AG04450 (cell line): ENCODE measurements around the gene CXXC5. TPM values are rescaled to one million over a fixed set of nuclear protein-coding genes. Genes with fewer than 3 reads are reported as not detected.
A peak's percentile ranks its signal among the peaks of the same experiment; 100 is the strongest.

ENCODE experiments used
- CTCF ChIA-PET: fragments of 300-600, 350-600 bp; formaldehyde crosslinking; extraction: SDS; loops from one replicate; lab custom pipeline; 2022; ENCODE audit warnings: antibody characterized with exemption, inconsistent platforms; lab: Charles Lee
- POLR2A ChIA-PET: fragments of 350-600 bp; formaldehyde crosslinking; extraction: SDS; loops from one replicate; lab custom pipeline; 2021; ENCODE audit warnings: antibody characterized with exemption, inconsistent platforms; lab: Yijun Ruan, JAX
- DNase-seq: peaks from one replicate; pipeline ENCODE4 v3.0.0-alpha.2; 2011; ENCODE audit warnings: low read depth, low spot score
- H3K27ac ChIP-seq: one replicate; pipeline ENCODE4 v1.5.1; 2012; ENCODE audit warnings: low read depth, low read length, control low read depth
- H3K27me3 ChIP-seq: one replicate; pipeline ENCODE4 v1.6.0; 2012; ENCODE audit warnings: low read length; ENCODE audit not compliant: control insufficient read depth, insufficient read depth
- H3K4me3 ChIP-seq: 2 replicates; pipeline ENCODE4 v1.5.1; 2011; ENCODE audit warnings: mild to moderate bottlenecking, low read depth, low read length, control low read depth
- H3K9me3 ChIP-seq: 2 replicates; pipeline ENCODE4 v1.5.1; 2012; ENCODE audit warnings: low read length; ENCODE audit not compliant: control insufficient read depth, insufficient read depth
- polyA plus RNA-seq: library from polyadenylated mRNA; depleted of rRNA; stranded (reverse); fragments of >200 nt; gene quantifications from 2 replicates; pipeline ENCODE4 v1.2.3, GENCODE V29; 2011
- TF ChIP-seq, protein P1 (sequence below): IDR thresholded peaks from 2 replicates; pipeline ENCODE4 v1.5.1; 2011; ENCODE audit warnings: low read depth, low read length, control low read depth, inconsistent platforms

CXXC5 gene
- polyA plus RNA-seq, 1 experiment, result 21.5 TPM

DNA sequence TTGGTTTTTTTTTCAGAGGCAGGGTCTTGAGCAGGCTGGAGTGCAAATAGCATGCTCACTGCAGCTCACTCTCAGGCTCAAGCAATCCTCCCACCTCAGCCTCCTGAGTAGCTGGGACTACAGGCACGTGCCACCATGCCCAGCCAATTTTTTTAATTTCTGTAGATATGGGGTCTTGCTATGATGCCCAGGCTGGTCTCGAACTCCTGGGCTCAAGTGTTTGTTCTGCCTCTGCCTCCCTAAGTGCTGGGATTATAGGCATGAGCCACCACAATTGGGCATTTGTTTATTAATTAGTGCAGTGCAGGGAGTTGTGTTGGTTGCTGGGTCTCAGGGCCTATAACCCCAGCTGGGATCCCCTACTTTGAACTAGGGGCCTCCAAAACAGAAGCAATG, 47.0 kb downstream of the CXXC5 start:
- H3K27ac ChIP-seq, result no peak overlapping the region
- no peaks in the 10 kb centered on the region for H3K27me3 ChIP-seq
- no peak overlapping the region for H3K4me3 ChIP-seq
- H3K9me3 ChIP-seq, result no peaks in the 10 kb centered on the region
- ChIA-PET CTCF (interaction anchor here (1.0 kb wide), 1 partner anchor 61 kb away, joined by 3 read pairs; no protein-coding TSS in a partner anchor), POLR2A (interaction anchor here (0.6 to 0.7 kb wide), 2 partner anchors 12 to 44 kb away, joined by 3 to 6 read pairs; no protein-coding TSS in a partner anchor)
- DNase-seq, result no peak
- TF ChIP-seq, protein P1, sequence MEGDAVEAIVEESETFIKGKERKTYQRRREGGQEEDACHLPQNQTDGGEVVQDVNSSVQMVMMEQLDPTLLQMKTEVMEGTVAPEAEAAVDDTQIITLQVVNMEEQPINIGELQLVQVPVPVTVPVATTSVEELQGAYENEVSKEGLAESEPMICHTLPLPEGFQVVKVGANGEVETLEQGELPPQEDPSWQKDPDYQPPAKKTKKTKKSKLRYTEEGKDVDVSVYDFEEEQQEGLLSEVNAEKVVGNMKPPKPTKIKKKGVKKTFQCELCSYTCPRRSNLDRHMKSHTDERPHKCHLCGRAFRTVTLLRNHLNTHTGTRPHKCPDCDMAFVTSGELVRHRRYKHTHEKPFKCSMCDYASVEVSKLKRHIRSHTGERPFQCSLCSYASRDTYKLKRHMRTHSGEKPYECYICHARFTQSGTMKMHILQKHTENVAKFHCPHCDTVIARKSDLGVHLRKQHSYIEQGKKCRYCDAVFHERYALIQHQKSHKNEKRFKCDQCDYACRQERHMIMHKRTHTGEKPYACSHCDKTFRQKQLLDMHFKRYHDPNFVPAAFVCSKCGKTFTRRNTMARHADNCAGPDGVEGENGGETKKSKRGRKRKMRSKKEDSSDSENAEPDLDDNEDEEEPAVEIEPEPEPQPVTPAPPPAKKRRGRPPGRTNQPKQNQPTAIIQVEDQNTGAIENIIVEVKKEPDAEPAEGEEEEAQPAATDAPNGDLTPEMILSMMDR, result no peak

DNA sequence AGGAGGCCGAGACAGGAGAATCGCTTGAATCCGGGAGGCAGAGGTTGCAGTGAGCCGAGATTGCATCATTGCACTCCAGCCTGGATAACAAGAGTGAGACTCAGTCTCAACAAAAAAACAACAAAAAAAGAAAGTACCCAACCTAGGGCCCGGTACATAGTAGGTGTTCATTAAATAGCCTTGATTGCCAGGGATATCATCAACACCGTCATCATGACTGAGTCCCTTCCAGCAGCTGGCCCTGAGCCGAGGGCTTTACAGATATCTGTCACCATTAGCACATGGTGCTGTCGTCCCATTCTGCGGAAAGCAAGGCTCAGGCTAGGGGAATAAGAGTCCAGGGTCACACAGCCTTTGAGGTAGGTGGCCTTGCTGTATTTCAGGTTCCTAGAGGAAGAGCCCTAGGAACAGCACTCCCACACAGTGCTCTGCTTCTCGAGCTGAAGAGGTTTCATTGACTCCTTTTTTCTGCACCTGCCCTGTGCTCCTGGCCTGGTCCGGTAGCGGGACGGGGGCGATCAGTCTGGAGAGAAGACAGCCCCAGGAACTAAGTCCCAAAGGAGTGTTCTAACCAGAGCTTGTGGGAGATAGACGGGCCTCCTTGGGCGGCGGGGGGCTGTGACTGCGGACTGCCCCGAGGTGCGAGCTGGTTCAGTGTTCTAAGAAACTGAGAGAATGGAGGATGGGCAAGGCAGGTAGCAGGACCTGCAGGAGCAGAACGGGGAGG, 48.2 kb downstream of the CXXC5 start:
- ChIA-PET POLR2A (interaction anchor here (0.5 to 1.7 kb wide), 6 partner anchors 15 to 60 kb away, joined by 3 to 7 read pairs (median 4); no protein-coding TSS in a partner anchor), CTCF (no interaction called here)
- DNase-seq, result no peak
- no peaks in the 10 kb centered on the region for H3K27me3 ChIP-seq
- no peaks in the 10 kb centered on the region for H3K9me3 ChIP-seq
- H3K4me3 ChIP-seq, result peak overlapping the region; percentile 53; the same call in 1 of the 2 replicates
- TF ChIP-seq, protein P1, result no peak
- H3K27ac ChIP-seq, result peak overlapping the region; percentile 96

DNA sequence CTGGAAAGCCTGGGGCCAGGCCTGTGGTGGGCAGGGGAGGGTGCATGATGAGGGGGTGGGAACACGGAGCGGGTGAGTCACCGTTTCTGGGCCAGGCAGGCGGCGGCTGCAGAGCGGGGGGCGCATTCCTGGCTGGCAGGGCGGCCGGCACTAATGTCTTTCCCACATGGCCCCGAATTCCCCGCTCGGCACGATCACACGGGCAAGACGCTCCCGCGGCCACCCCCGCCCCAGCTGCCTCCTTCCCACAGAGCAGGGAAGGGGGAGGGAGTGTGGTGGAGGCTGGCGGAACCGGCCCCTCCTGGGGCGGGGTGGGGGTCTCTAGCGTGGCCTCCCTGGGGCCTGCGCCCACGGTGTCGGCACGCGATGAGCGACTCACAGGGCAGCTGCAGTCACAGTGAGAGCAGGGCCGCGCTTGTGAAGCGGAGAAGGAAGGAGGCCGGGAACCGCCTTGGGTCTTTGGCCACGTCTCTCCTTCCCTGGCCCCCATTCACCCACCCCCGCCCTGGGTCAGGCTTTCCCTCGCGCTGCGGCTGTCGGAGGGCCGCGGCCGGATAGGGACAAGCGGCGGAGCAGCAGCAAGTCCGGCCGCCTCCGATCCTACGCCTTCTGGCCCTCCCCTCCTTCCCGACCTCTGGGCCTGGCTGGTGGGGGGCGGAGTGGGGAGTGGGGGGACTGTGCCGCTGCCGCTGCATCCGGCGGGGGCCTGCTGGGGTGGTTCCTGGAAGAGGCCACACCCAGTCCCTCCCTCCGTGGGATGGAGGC, 48.9 kb downstream of the CXXC5 start:
- TF ChIP-seq, protein P1, result no peak
- H3K9me3 ChIP-seq, result no peaks in the 10 kb centered on the region
- H3K4me3 ChIP-seq, result peak overlapping the region; percentile 53
- CTCF ChIA-PET, result no interaction called here
- H3K27ac ChIP-seq, result peak overlapping the region; percentile 96
- peak; percentile 68 for DNase-seq
- POLR2A ChIA-PET, result interaction anchor here (0.5 to 1.7 kb wide), 7 partner anchors 14 to 61 kb away, joined by 3 to 7 read pairs (median 4); no protein-coding TSS in a partner anchor
- no peaks in the 10 kb centered on the region for H3K27me3 ChIP-seq

DNA sequence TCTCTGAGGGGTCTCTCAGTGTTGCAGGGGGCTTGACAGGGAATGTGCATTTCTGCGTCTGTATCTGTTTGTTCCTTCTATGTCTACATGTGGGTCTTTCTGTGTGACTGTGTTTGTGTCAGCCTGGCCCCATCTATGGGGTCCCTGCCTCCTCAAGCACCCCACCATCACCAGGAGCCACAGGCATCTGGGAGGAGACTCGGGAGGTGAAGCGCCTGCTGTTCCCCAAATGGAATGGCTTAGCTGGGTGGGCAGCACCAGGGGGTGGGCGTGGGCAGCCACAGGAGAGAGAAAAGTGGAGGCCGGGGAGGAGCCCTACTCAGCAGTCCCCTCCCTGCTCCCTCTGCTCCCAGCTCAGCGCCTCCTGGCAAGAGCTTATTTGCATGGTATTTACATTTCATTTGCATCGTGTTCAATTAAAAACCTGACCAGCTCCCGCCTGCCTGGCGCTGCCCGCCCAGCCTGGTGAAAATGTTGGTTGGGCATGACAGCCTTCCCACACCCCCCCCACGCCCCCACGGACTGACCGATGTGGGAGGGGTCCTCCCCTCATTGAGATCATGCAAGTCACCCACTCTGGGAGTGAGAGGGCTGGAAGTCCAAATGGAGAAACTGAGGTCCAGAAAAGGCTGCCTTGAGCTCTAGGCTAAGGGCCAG, 50.5 kb downstream of the CXXC5 start:
- ChIA-PET POLR2A (interaction anchor here (0.8 to 1.3 kb wide), 3 partner anchors 12 to 55 kb away, joined by 3 to 4 read pairs (median 3); no protein-coding TSS in a partner anchor), CTCF (interaction anchor here (2.7 kb wide), 1 partner anchor 65 kb away, joined by 8 read pairs; no protein-coding TSS in a partner anchor)
- no peak overlapping the region for H3K4me3 ChIP-seq
- H3K27ac ChIP-seq, result peak overlapping the region; percentile 11
- TF ChIP-seq, protein P1, result no peak
- peak; percentile 41 for DNase-seq
- H3K9me3 ChIP-seq, result no peaks in the 10 kb centered on the region
- H3K27me3 ChIP-seq, result no peaks in the 10 kb centered on the region
